Limb (tissue), 2 donors: Measurements from ENCODE around the gene SNX8.
"Not testable (repeated sequence)": the region's sequence is repeated elsewhere in the genome, so short reads cannot be mapped to it uniquely, and the experiment has no call there.

Experiments used
- DNase-seq, 2 donors: peaks; one replicate each; pipeline ENCODE4 v3.0.0-alpha.2; 2016; ENCODE audit errors: extremely low spot score in 2 of 2

The SNX8 gene

DNA sequence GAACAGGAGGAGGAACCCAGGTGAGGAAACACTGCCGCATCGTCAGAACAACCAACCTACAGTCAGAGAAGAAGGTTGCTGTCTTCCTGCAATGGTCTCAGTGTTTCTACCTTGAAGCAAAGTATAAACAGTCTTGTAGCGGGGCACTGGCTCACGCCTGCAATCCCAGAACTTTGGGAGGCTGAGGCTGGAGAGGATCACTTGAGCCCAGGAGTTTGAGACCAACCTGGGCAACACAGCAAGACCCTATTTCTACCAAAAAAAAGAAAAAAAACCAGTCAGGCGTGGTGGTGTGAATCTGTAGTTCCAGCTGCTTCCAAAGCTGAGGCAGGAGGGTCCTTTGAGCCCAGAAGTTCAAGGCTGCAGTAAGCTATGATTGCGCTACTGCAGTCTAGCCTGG is 23.4 kb downstream of the SNX8 start:
- DNase-seq: no peak

DNA sequence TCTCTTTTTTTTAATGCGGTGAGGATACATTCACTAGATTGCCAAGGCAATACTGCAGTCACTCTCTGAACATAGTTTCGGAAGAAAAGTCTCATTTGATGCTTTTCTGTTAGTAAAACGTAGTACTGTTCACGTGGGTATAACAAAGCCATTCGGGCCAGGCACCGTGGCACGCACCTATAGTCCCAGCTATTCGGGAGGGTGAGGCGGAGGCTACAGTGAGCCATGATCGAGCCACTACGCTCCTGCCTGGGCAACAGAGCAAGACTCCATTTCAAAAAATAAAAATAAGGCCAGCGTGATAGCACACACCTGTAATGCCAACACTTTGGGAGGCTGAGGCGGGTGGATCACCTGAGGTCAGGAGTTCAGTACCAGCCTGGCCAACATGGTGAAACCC is 24.6 kb downstream of the SNX8 start:
- no peak for DNase-seq

DNA sequence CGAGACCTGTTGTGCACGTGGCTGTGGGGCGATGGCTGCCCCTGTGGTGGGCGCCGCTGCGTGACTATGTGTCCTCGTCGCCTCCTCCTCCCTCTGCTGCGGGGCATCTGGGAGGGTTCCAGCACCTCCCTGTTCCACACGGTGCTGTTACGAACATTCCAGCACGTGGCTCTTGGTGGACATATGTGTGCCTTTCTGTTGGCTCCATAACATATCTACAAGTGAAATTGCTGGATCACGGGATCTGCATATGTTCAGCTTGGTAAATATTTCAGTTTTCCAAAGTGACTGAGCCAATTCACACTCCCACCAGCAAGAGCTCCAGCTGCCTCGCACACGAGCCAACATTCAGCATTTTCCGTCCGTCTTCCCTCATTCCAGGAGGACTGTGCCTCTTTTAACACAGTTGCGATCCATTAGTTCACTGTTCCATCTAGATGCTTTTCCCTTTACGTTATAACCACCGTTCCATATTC is 25.1 kb downstream of the SNX8 start:
- DNase-seq: peak in 1 of 2 donors; percentile 84

DNA sequence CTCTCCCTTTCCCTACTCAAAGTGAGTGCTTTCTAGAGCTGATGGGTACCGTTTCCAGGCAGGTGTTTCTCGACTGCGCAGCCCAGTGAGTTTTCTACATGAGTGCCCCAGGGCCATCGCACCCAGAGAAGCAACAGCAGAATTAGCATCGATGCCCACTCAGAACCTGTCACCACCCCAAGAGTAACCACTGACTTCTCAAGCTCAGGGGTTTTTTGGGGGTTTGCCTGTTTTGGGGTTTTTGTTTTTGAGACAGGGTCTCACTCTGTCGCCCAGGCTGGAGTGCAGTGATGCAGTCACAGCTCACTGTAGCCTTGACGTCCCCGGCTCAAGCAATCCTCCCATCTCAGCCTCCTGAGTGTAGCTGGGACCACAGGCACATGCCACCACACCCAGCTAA is 25.7 kb downstream of the SNX8 start:
- no peak for DNase-seq

DNA sequence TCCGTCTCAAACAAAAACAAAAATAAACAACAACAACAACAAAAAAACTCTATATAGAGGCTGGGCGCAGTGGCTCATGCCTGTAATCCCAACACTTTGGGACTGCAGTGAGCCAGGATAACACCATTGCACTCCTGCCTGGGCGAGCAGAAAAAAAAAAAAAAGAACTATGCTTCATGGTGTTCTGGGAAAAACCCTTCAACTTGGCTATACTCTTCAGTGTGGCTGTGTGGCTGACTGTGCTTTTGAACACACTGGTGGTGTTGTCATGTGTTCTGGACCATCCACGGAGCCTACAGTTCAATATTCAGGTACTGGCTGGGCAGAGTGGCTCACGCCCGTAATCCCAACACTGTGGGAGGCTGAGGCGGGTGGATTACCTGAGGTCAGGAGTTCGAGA is 26.5 kb downstream of the SNX8 start:
- DNase-seq: no peak

DNA sequence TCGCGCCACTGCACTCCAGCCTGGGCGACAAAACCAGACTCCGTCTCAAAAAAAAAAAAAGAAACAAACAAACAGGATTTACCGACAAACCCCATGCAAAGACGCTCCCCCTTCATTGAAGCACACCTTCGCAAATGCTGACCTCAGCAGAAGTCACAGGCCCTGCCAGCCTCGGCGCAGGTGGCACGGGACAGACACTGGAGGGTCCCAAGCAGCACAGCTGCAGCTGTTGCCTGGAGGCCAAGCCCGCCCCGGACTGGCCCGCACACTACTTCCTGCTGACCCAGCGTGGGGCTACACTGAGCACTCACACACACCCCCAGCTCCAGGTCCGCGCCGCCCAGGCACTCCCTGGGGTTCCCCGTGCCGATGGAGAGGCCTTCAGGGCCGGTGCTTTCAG is 31.2 kb downstream of the SNX8 start:
- DNase-seq: no peak

DNA sequence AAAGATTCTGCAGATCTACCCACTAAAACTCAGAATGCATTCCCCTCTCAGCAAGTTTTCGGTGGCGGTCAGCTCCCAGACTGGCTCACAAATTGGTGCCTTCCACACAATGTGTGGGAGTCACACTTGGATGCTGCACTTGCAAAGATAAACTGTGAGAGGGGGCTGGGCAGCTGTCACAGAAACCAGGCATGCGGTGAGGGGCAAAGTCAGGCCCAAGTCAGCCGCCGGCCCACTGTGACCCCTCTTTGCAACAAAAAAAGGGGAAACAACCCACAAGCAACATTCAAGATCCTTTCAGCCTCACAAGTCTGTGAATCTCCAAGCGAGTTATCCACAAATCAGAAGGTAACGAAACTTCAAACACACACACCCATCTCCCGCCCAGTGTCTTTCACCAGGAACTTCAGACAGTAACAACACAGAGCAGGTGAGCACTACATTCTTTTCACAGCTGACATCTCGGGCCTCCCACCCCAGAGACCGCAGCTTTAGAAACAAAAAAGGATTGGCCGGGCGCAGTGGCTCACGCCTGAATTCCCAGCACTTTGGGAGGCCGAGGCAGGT is 32.0 kb downstream of the SNX8 start:
- DNase-seq: no peak

DNA sequence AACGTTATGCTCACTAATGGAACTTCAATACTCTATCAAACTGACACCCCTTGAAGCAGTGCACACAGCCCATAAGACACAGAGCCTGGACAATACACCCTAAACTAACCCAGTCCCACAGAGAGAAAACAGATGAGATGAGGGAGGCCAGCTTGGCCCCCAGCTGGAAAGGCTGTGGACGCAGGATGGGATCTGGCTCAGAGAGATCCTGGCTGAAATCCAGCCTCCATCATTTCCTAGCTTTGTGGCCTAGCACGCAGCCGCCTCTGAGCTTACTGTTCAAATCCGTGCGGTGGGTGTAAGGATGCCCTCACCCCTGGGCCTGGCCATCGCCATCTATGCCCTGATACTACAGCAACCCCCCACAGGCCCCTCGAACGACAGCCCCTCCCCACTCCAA is 32.7 kb downstream of the SNX8 start:
- DNase-seq: peak in 1 of 2 donors; percentile 54

DNA sequence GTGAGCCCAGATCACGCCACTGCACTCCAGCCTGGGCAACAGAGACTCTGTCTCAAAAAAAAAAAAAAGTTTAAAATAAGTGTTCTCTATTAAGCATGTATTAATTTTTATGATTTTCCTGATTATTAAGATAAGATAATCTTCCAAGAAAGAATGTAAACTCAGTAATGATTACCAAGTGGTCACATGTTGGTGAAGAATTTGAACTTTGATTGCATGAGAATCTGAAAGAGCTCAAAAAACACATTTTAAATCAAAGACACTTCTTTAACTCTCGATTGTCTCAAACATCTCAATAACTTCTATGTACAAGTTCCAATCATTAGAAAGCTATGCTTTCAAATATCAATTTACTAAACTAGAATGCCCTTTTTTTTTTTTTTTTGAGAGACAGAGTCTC is 33.8 kb downstream of the SNX8 start:
- DNase-seq: no peak

DNA sequence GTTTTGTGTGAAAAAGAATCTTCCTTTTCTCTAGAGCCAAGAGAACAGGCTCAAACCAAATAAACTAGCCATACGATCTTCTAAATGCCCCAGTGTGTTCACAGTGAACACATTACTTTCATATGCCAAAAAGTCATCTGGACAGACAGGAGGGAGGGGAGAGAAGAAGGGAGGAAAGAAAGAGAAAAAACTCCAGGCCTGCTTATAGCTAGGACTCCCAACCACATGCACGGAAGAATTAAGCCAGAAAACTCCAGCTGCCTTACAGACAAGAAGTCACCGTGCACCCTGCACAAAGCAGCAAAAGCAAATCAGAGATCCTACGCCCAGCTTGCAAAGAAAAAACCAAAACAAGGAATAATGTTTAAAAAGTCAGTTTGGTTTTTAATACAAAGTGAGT is 34.3 kb downstream of the SNX8 start:
- peak in 1 of 2 donors; percentile 67 for DNase-seq

DNA sequence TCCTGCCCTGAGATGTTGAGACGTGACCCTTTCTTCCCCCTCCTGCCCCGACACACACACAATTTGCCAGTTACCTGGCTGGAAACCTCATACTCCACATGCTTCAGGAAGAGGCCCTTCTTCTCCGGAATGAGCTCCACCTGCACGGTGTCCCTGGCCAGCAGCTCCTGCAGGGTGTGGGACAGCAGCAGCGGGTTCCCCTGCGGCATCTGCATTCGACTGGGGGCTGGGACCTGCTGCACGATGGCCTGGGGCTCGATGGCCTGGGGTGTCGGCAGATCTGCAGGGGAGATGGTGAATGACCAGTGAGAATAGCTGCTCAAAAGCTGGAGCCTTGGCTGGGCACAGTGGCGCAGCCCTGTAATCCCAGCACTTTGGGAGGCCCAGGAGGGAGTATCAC is 36.2 kb downstream of the SNX8 start:
- no peak for DNase-seq

DNA sequence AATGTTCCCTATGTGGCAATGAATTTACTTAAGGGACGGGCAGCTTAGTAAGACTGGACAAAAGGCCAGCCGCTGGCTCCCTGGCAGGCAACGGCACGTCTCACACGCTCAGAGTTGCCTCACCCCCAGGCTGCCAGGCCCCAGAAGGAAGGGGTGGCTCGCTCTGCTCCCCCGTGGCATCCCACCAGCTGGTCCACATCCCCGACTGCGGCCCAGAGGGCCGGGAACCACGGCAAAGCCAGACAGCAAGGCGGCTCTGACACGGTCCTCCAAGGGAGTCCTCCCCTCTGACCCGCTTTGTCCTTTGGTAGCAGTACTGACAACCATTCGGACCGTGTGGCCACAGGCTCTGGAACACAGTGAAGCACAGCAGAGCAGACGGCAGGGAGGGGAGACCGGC is 38.1 kb downstream of the SNX8 start:
- DNase-seq: no peak

DNA sequence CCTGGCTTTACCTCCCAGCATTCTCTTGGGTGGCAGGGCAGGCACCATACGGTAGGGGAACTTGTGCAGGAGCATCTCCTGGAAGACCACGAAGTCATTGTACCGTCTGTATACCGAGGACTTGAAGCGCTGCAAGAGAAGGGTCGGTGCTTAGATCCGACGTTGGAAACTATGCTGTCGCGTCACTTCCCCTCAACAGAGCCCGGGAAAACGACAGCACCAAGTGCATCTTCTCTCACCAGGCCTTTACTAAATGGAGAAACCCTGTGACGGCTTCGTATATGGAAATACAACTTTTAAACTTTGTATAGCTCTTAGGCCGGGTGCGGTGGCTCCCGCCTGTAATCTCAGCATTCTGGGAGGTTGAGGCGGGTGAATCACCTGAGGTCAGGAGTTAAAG is 39.1 kb downstream of the SNX8 start:
- no peak for DNase-seq

DNA sequence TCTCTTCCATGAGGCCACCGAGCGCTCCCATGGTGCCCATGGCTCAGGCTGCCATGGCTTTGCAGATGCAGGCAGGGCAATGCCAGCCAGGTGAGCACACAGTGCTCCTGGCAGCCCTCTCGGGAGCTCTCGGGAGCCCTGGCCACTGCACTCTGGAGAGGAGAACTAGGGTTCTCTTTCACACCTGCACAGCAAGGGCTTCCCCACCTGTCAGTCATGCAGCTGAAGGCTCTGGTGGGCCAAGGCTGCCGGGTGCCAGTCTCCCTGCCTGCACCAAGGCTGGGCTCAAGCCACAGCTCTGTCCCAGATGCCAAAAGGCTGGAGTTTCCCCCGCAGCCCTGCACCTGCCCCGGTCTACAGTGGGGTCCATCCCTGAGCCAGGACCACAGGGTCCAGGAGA is 39.6 kb downstream of the SNX8 start:
- no peak for DNase-seq

DNA sequence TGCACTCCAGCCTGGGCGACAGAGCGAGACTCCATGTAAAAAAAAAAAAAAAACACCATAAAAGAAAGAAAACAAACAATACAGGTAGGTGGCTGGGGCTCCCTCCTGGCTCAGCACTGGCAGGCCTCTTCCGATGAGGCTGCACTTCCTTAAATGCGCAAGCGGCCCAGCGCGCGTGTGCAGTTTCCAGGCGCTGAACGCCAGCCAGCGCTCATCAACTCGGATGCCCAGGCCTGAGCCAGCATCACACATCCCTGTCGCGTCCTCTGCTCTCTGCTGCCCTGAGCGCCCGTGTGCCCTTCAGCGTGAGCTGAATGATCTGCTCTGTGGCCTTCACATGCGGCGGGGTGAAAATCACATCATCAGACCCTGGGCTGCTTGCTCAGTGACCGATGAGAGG is 40.4 kb downstream of the SNX8 start:
- DNase-seq: no peak

DNA sequence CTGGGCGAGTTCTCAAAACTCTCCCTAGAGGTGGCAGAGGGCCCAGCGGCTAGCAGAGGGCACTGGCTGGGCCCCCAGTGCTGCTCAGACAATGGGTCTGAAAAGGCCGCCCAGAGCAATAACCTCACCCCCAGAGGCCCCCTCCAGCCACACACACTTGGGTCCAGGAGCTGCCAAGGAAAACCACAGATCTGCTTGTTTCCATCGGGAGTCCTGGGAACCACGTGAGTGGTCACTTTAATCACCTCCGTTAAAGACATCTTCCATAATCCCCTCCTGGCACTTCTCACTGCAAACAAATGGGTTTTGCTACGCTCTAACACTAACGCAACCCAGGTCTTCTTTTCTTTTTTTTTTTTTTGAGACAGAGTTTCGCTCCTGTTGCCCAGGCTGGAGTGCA is 42.2 kb downstream of the SNX8 start:
- DNase-seq: no peak

DNA sequence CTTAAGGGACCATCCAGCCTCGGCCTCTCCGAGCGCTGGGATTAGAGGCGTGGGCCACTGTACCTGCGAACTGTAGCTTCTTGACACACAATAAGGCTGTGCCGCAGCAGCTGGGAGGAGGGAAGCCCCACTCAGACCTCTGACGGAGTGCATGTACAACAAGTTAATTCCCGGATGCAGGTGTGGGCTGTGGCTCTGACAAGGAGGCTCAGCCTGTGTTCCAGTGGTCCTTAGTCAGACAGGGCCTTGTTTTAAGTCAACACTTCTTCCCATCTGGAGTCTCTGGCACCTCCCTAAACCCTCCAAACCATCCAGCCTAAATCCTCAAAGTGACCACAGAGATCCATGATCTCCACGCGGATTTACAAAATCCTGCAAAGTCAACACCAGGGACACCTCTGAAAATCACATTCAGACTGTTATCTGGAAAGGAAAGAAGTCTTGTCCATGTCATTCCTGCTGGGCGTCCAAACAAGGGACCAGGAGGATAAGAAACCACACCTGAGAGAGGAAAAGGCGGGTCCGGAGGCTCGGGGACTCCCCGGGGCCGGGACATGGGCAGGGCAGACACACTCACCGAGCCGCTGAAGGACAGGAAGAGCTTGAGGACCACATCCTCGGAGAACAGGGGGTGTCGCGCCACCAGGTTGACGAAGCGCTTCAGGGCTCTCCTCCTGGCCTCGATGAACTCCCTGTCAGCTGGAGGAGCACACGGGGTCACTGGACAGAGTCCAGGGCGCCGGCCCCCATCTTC is 42.8 kb downstream of the SNX8 start:
- DNase-seq: no peak

DNA sequence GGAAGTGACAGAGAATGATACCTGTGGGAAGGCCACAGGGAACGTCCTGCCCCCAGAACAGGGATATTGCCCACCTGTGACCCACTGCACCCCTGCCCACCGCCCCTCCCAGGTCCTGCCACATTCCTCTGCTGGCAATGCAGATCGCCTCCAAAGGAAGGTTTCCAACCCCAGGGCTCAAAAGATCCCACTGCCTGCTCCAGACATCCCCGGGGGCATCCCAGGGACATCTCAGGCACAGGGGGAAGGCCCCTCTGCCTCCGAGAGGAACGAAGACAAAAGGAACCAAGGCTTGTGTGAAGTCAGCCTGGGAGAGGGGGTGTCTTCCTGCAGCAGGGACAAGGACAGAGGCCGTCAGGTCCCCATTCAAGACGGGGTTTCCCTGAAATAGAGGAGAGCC is 43.7 kb downstream of the SNX8 start:
- DNase-seq: no peak

DNA sequence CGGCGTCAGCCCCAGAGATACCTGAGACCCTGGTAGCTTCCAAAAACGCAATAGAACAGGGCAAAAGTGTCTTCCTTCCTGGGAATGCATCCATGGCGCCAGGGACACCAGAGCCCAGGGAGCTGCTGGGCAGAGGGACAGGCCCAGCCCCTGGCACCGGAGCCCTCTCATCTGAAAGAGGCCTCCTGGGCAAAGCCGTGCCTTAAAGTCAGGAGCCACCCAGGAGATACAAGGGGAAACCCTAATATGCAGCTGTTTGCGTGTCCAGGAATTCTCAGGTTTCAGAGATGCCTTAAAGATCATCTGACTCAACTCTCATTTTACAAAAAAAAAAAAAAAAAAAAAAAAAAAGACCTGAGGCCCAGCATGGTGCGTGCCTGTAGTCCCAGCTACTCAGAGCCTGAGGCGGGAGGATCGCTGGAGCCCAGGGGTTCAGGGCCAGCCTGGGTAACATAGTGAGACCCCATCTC is 44.2 kb downstream of the SNX8 start:
- DNase-seq: no peak

DNA sequence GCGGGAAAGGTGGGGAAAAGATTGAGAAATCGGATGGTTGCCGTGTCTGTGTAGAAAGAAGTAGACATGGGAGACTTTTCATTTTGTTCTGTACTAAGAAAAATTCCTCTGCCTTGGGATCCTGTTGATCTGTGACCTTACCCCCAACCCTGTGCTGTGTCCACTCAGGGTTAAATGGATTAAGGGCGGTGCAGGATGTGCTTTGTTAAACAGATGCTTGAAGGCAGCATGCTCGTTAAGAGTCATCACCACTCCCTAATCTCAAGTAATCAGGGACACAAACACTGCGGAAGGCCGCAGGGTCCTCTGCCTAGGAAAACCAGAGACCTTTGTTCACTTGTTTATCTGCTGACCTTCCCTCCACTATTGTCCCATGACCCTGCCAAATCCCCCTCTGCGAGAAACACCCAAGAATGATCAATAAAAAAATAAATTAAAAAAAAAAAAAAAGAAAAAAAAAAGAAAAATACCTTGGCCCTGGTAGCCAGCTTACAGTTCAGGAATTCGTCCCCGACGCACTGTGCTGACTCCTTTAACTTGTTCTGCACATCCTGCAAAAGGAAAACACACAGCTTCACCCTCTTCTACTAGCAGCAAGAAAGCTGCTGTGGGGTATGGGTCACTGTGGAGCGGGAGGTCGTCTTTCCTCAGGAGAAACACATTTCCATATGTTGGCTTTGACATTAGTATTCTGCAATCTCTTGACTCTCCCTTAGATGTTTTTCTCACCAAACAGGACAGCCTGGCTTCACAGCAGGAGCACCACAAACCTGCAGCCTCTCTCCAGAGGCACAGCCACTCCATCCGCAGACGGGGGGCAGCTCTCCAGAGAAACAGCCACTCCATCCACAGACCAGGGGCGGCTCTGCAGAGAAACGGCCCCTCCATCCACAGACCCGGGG is 44.9 kb downstream of the SNX8 start:
- DNase-seq: not testable (repeated sequence)

DNA sequence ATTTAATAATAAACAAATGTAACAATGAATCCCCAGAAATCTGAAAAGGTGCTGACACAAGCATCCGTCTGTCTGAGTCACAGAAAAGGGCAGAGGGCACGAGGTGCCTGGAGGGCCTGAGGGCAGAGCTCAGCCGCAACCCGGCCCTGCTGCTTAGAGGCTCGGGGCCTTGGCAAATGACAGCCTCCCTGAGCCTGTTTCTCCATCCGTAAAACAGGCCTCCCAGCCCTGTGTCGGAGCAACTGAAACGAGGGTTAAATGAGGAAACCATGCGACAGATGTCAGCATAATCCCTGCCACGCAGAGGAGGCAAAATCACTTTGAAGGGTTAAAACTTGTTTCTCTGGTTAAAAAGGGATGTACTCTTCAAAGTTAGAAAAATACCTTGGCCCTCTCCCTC is 47.3 kb downstream of the SNX8 start:
- no peak for DNase-seq

DNA sequence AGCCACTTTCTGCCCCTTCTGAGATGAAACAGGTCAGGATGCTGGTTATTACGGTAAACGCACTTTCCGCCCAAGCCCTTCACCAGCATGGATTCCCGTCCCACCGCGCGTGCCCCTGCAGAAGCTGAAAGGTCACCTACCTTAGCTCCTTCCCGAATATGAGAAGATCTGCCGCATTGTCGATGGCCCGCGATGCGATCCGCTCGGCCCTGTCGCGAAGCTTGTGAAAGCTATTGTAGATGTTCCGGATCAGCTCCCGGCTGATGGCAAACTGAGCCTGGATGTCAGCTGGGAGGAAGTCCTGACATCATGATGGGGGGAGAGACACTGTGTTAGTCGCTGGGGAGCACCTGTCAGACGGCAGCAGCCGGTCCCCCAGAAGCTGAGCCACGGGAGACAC is 50.1 kb downstream of the SNX8 start:
- DNase-seq: no peak
